GM12872 (cell line): ENCODE data around the gene TSHZ1.

Experiments
- TF ChIP-seq, protein P1 (sequence below): IDR thresholded peaks from 3 replicates; pipeline ENCODE4 v1.5.1; 2011; ENCODE audit warnings: low read depth, mild to moderate bottlenecking, low read length, moderate library complexity; ENCODE audit not compliant: insufficient read depth

TSHZ1 gene

GRCh38 chr18:75238786-75239185 is 28.2 kb downstream of the TSHZ1 start:
- TF ChIP-seq, protein P1, sequence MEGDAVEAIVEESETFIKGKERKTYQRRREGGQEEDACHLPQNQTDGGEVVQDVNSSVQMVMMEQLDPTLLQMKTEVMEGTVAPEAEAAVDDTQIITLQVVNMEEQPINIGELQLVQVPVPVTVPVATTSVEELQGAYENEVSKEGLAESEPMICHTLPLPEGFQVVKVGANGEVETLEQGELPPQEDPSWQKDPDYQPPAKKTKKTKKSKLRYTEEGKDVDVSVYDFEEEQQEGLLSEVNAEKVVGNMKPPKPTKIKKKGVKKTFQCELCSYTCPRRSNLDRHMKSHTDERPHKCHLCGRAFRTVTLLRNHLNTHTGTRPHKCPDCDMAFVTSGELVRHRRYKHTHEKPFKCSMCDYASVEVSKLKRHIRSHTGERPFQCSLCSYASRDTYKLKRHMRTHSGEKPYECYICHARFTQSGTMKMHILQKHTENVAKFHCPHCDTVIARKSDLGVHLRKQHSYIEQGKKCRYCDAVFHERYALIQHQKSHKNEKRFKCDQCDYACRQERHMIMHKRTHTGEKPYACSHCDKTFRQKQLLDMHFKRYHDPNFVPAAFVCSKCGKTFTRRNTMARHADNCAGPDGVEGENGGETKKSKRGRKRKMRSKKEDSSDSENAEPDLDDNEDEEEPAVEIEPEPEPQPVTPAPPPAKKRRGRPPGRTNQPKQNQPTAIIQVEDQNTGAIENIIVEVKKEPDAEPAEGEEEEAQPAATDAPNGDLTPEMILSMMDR: no peak

DNA sequence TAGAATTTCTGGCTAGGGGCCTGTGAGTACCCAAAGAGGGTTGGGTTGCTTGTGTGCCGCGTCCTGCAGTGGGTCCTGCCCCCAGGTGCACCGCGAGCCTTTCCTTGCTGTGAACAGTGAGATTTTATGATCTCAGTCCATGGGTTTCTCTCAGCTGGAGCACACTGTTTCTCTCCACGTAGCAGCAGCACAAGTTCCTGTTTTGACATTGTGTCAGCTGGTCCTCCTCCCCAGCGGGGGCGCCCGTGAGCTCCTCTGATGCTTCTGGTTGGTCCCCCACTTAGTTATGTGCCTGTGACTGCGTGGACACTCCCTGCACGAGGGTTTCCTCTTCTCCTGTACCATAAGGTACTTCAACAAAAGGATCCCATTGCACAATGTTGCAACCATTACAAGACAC is 29.8 kb downstream of the TSHZ1 start:
- TF ChIP-seq, protein P1: 0 out of 3 replicates have a peak, but pooled peaks have one; percentile 15

DNA sequence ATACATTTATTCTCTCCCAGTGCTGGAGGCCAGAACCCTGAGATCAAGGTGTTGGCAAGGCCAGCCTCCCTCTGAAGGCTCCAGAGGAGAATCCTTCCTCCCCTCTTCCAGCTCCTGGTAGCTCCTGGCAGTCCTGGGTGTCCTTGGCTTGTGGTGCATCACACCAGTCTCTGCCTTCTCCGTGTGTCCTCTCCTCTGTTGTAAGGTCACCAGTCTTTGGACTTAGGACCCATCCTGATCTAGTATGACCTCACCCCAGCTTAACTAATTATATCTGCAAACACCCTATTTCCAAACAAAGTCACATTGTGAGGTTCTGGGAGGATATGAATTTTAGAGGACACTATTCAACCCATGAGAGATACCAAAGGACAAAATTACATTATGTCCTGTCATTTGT is 31.1 kb downstream of the TSHZ1 start:
- TF ChIP-seq, protein P1: no peak

DNA sequence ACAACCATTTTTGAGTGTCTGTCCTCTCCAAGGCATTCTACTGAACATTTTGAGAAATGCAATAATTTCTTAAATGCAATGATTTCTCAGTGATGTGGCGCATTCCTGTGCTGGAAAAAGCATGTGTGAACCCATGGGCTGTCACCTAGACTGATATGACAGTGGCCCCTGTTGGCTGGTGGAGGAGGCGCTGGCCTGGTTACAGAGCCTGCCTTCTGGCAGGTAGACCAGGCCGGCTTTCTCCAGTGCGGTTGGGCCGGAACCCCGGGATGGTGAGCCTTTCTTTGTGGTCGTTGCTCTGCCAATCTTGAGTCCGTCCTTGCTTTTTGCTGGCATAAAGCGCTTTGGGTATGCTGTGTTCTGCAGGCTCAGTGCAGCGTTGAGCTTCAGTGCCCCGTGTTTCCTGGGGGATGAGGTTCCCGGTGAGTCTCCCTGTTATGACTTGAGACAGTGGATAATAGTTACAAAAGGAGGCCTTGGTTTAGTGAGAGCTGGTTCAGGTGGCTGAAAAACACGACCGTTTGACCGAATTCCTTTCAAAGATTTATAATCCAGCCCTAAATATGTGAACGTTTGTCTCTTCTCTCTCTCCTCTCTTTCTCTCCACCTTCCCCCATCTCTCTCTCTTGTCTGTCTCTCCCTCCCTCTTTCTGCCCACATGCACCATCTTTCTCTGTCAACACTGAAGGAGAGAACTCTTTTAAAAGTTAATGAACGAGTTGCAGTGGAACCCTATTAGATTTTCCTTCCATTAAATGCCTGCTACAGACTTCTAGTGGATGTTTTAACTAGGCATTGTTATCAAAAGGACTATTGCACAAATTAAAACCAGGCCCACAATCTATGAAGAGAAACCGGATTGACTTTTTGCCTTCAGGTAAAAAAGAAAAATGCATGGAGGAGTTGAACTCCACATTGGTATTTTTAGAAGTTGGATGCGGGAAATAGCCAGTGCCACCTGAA is 34.0 kb downstream of the TSHZ1 start:
- TF ChIP-seq, protein P1: no peak

DNA sequence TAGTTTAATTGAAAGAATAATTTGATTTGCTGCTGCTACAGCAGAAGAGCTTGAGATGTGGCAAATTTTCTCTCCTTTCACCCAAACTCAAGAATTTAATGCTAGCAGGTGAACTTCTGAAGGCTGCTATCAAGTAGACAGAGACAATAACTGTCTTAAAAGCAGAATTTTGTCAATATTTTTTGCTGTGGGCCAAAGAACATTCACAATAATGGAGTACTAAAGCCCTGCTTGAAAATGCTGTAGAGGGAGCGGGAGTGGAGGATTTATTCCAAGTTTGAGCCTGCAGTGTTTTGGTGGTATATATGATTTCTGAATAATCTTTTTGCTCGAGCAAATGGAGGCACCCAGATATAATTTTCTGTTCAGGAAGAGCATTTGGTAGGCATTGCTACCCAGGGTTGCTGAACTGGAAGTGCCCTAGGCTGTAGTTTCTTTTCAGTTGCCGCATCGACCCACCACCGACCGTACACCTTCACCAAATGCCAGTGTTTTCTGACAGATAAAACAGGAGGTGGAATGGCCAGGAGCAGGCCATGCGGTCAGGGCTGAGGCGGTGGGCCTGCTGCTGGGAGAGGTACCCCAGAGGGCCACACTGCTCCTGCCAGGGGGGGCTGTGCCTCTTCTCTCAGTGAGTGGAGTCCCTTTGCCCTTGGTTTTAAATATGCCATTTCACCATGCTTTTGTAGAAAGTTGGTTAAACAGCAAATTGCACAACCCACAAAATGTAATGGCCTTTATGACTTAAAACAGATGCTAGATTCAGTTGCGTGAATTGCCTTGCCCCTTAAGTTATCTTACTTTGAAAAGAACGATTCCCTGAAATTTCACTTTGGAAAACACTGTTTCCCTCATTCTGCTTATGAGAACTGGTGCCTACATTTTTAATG is 36.4 kb downstream of the TSHZ1 start:
- TF ChIP-seq, protein P1: no peak

- TF ChIP-seq, protein P1: no peak
Measured at GRCh38 chr18:75247611-75248421, 37.2 kb downstream of the TSHZ1 start.
